ENCODE results near the gene FES.
A peak's percentile ranks its signal among the peaks of the same experiment; 100 is the strongest.
"Not testable (repeated sequence)": the region's sequence is repeated elsewhere in the genome, so short reads cannot be mapped to it uniquely, and the experiment has no call there.

Gene FES

GRCh38 chr15:90891346-90891949, 7.1 kb downstream of the FES start:
- DNase-seq (ENCODE audit: low read depth in 2 of 2) = no peak

- DNase-seq (ENCODE audit: low read depth in 2 of 2) = no peak
These were observed 7.7 kb downstream of the FES start for GRCh38 chr15:90892023-90892422.

GRCh38 chr15:90892498-90893174, 8.3 kb downstream of the FES start:
- DNase-seq (ENCODE audit: low read depth in 2 of 2) = no peak

- DNase-seq (ENCODE audit: low read depth in 2 of 2) = no peak
These were observed 9.1 kb downstream of the FES start for GRCh38 chr15:90893175-90894090.

- DNase-seq (ENCODE audit: low read depth in 2 of 2) = no peak
These were observed 11.3 kb downstream of the FES start for GRCh38 chr15:90895571-90896117.

- not testable (repeated sequence) for DNase-seq (ENCODE audit: low read depth in 2 of 2)
These were observed 12.9 kb downstream of the FES start for GRCh38 chr15:90897131-90897655.

- no peak for DNase-seq (ENCODE audit: low read depth in 2 of 2)
These were observed 17.1 kb downstream of the FES start for GRCh38 chr15:90901175-90902039.

GRCh38 chr15:90902040-90902839, 17.9 kb downstream of the FES start:
- DNase-seq (ENCODE audit: low read depth in 2 of 2) = peak; percentile 46 to 58

GRCh38 chr15:90902840-90903732, 18.8 kb downstream of the FES start, which contains the start of gene MAN2A2:
Gene MAN2A2, plus strand, starts transcription at chr15:90903302. Its CDS starts 906 bp downstream, at chr15:90904208.
- DNase-seq (ENCODE audit: low read depth in 2 of 2) = peak; percentile 66 to 68

- DNase-seq (ENCODE audit: low read depth in 2 of 2) = no peak
These were observed 19.6 kb downstream of the FES start for GRCh38 chr15:90903733-90904536.

- no peak for DNase-seq (ENCODE audit: low read depth in 2 of 2)
These were observed 20.4 kb downstream of the FES start for GRCh38 chr15:90904746-90905145.

- no peak for DNase-seq (ENCODE audit: low read depth in 2 of 2)
These were observed 21.2 kb downstream of the FES start for GRCh38 chr15:90905306-90906180.

- no peak for DNase-seq (ENCODE audit: low read depth in 2 of 2)
These were observed 22.0 kb downstream of the FES start for GRCh38 chr15:90906181-90906849.

- no peak for DNase-seq (ENCODE audit: low read depth in 2 of 2)
These were observed 22.9 kb downstream of the FES start for GRCh38 chr15:90907051-90907660.

GRCh38 chr15:90907838-90908507, 23.7 kb downstream of the FES start:
- no peak for DNase-seq (ENCODE audit: low read depth in 2 of 2)

GRCh38 chr15:90909449-90909848, 25.1 kb downstream of the FES start:
- DNase-seq (ENCODE audit: low read depth in 2 of 2) = not testable (repeated sequence)

All from stimulated activated CD8-positive, alpha-beta memory T cell treated with anti-CD3 and anti-CD28 coated beads, Interleukin-15, amount 100 ng/mL, for 4 hours (primary cell).